ENCODE measurements around the gene KCTD14.

DNA sequence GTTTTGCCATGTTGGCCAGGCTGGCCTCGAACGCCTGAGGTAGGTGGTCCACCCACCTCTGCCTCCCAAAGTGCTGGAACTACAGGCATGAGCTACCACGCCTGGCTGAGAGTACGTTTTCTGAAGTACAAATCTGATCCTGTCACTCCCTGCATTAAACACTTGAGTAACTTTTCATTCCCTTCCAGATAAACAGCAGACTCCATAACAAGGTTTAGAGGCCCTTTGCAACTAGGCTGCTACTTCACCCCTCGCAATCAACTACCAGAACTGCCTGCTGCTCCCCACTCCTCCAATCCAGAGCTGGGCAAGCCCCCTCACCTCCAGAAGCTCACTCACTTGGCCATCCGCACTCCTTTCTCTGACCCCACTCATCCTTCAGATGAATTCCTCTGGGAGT, 1.5 kb downstream of the KCTD14 start:
- TF ChIP-seq, protein P1, sequence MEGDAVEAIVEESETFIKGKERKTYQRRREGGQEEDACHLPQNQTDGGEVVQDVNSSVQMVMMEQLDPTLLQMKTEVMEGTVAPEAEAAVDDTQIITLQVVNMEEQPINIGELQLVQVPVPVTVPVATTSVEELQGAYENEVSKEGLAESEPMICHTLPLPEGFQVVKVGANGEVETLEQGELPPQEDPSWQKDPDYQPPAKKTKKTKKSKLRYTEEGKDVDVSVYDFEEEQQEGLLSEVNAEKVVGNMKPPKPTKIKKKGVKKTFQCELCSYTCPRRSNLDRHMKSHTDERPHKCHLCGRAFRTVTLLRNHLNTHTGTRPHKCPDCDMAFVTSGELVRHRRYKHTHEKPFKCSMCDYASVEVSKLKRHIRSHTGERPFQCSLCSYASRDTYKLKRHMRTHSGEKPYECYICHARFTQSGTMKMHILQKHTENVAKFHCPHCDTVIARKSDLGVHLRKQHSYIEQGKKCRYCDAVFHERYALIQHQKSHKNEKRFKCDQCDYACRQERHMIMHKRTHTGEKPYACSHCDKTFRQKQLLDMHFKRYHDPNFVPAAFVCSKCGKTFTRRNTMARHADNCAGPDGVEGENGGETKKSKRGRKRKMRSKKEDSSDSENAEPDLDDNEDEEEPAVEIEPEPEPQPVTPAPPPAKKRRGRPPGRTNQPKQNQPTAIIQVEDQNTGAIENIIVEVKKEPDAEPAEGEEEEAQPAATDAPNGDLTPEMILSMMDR (IDR thresholded peaks at IDR 0.05): no peak
- TF ChIP-seq NR3C1 (CRISPR knock-in tag; conservative IDR thresholded peaks at IDR 0.05; ENCODE audit: low read depth): no peak
- no peak for TF ChIP-seq SMAD3 (CRISPR knock-in tag; IDR thresholded peaks at IDR 0.05; ENCODE audit: borderline replicate concordance)
- TF ChIP-seq ESRRA (CRISPR knock-in tag; IDR thresholded peaks at IDR 0.05; ENCODE audit: borderline replicate concordance): no peak
- no peak for TF ChIP-seq ETV6 (CRISPR knock-in tag; IDR thresholded peaks at IDR 0.05)
- no peak for TF ChIP-seq ZNF232 (CRISPR knock-in tag; IDR thresholded peaks at IDR 0.05)
- TF ChIP-seq CREB1 (CRISPR knock-in tag; IDR thresholded peaks at IDR 0.05): no peak

Measured in WTC11 (cell line).